HL-60 (cell line): ENCODE results near the gene AMBP.

Source experiments
- CTCF ChIP-seq: IDR thresholded peaks from one replicate; pipeline ENCODE4 v1.5.1; 2011; ENCODE audit warnings: low read length, control low read depth, inconsistent platforms; ENCODE audit not compliant: insufficient read depth
- GABPA ChIP-seq: IDR thresholded peaks from 2 replicates; pipeline ENCODE4 v1.6.1; 2012; ENCODE audit warnings: low read depth
- POLR2AphosphoS5 ChIP-seq: IDR thresholded peaks from 2 replicates; pipeline ENCODE4 v1.6.1; 2012; ENCODE audit warnings: low read depth
- SPI1 ChIP-seq: IDR thresholded peaks from 2 replicates; pipeline ENCODE4 v1.6.1; 2012; ENCODE audit warnings: low read depth, mild to moderate bottlenecking, borderline replicate concordance
- TF ChIP-seq, protein P1 (sequence below): IDR thresholded peaks from 2 replicates; pipeline ENCODE4 v1.6.1; 2012; ENCODE audit warnings: low read depth; ENCODE audit not compliant: insufficient replicate concordance

GRCh38 chr9:114102484-114102883 lies 24.4 kb upstream of the AMBP start:
- TF ChIP-seq CTCF = no peak
- TF ChIP-seq, protein P1, sequence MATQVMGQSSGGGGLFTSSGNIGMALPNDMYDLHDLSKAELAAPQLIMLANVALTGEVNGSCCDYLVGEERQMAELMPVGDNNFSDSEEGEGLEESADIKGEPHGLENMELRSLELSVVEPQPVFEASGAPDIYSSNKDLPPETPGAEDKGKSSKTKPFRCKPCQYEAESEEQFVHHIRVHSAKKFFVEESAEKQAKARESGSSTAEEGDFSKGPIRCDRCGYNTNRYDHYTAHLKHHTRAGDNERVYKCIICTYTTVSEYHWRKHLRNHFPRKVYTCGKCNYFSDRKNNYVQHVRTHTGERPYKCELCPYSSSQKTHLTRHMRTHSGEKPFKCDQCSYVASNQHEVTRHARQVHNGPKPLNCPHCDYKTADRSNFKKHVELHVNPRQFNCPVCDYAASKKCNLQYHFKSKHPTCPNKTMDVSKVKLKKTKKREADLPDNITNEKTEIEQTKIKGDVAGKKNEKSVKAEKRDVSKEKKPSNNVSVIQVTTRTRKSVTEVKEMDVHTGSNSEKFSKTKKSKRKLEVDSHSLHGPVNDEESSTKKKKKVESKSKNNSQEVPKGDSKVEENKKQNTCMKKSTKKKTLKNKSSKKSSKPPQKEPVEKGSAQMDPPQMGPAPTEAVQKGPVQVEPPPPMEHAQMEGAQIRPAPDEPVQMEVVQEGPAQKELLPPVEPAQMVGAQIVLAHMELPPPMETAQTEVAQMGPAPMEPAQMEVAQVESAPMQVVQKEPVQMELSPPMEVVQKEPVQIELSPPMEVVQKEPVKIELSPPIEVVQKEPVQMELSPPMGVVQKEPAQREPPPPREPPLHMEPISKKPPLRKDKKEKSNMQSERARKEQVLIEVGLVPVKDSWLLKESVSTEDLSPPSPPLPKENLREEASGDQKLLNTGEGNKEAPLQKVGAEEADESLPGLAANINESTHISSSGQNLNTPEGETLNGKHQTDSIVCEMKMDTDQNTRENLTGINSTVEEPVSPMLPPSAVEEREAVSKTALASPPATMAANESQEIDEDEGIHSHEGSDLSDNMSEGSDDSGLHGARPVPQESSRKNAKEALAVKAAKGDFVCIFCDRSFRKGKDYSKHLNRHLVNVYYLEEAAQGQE = no peak
- no peak for TF ChIP-seq GABPA
- no peak for TF ChIP-seq POLR2AphosphoS5
- no peak for TF ChIP-seq SPI1
